GM19351 (cell line): ENCODE results near the gene FHIT.

Experiments
- ATAC-seq: cut with Tn5 transposase; IDR thresholded peaks from one replicate; pipeline ENCODE4 v1.9.1; 2021; ENCODE audit warnings: mild to moderate bottlenecking, moderate library complexity; ENCODE audit not compliant: unreplicated experiment

Gene FHIT

GRCh38 chr3:60528651-60529050 is 722.6 kb downstream of the FHIT start:
- no peak for ATAC-seq

- no peak for ATAC-seq
These were observed 727.7 kb downstream of the FHIT start for GRCh38 chr3:60523536-60523935.

- no peak for ATAC-seq
These were observed 734.1 kb downstream of the FHIT start for GRCh38 chr3:60517134-60517533.

- no peak for ATAC-seq
These were observed 736.4 kb downstream of the FHIT start for GRCh38 chr3:60514866-60515265.

DNA sequence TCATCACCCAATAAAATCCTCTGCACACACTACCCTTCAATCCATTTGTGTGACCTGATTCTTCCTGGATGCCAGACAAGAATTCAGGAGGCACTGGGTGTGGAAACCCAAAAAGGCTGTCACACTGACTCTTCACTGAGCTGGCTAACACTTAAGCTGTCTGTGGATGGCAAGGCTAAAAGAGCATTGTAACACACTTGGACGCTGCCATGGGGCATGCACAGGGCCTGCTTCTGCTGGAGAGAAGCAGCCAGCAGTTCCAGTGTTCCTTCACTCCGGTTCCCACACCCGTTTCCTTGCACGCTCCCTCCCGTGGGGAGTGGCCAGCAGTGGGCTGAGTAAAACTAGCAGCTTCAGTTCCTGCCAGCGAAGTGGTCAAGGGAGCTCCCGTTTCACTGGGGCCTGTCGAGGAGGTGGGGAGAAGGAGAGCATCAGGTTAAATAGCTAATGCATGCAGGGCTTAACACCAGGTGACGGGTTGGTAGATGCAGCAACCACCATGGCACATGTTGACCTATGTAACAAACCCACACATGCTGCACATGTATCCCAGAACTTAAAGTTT is 737.1 kb downstream of the FHIT start:
- ATAC-seq = no peak

GRCh38 chr3:60513241-60513640 is 738.0 kb downstream of the FHIT start:
- ATAC-seq = no peak

DNA sequence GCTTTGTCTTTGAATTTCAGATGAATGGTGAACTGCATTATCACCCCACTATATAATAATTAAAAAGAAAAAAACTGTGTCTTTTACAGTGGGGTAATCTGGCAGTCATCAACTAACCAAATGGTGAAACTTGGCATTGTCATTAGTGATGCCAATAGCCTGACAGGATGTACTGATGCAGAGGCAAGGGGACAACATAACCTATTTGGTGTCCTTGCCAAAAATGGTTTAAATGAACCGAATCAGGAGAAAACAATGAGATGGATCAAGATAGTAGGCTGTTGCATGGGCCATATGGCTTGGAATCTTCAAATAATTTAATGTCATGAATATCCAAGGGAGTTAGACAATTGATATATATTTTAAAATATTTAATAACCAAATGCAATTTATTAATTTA is 738.7 kb downstream of the FHIT start:
- ATAC-seq = no peak

- ATAC-seq = no peak
These were observed 741.8 kb downstream of the FHIT start for GRCh38 chr3:60509471-60509870.

DNA sequence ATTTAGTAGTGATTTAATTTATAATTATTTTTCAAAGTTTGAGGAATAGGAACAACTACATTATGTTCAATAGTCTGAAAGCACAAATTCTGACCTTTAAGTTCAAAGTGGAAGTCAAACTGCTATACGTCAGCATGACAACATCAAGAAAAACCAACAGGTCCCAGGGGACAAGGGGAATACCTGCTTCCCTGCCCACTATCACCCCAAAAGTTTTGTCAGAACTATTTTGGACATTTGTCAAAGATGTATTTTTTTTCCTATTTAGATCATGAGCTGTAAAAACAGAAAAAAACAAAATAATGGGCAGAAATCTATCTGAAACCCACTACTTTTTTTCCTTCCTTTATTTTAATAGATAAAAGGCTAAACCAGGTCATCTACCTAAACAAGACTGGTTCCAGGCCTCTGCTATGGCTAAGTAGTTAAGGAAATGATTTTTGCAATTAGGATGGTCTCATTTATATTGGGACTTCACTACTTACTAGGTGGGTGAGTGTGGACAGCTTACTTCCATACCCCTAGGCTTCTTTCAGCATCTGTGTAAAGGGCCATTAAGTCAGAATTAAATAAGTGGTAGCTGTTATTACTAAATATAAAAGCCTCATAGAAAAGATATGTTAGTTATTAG is 746.3 kb downstream of the FHIT start:
- no peak for ATAC-seq

DNA sequence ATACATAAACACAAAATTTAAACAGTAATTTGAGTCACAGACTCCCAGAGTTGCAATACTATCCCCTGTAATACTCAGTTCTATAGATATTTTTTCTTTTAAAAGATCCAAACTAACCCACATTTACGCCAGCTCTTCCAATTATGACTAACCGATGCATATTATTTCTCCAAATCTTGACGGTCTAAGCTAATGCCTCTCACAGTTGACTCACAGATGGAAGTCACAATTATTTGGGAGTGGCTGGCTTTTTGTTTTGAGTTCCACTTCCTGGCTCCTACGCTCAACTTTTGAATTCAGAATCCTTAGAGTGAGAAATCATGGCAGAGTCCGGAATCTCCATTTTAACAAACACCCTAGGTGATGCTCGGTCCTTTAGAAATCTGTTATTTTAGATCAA is 749.9 kb downstream of the FHIT start:
- ATAC-seq = no peak

GRCh38 chr3:60497902-60498301 is 753.4 kb downstream of the FHIT start:
- ATAC-seq = no peak

DNA sequence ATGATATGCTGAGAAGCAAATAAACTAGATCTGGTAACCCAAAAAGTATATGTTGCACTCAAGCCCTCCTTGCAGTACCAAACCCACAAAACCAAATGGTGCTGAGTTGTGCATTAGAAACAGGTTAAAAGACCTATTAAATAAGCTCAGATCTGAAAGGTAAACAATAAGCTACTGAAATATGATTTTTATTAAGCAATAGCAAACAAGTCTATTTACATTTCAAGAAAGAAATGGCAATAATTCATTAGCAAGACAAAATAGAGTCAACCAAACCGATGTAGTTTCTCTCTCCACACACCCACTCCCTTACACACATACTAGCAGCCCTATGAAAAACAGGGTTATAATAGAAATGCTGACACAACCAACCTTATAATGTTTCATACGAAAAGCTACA is 760.3 kb downstream of the FHIT start:
- no peak for ATAC-seq

DNA sequence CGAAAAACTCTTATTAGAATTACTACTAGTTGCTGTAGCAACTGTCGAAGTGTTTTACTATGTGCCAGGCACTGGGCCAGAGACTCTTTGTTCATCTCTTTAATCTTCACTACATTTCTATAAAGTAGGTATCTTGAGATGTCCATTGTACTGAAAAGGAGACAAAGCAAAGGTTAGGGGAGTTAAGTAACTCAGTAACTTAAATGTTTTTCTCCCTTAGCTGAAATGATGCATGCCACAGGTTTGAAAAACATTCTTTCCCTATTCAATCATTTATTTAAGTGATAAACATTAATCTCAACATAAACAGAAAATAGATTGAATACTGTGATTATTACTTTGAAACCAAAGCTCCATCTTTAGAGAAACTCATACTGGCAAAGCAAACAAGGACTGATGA is 776.2 kb downstream of the FHIT start:
- ATAC-seq = no peak

- ATAC-seq = no peak
These were observed 781.8 kb downstream of the FHIT start for GRCh38 chr3:60469481-60469880.

GRCh38 chr3:60463685-60464084 is 787.6 kb downstream of the FHIT start:
- ATAC-seq = no peak

DNA sequence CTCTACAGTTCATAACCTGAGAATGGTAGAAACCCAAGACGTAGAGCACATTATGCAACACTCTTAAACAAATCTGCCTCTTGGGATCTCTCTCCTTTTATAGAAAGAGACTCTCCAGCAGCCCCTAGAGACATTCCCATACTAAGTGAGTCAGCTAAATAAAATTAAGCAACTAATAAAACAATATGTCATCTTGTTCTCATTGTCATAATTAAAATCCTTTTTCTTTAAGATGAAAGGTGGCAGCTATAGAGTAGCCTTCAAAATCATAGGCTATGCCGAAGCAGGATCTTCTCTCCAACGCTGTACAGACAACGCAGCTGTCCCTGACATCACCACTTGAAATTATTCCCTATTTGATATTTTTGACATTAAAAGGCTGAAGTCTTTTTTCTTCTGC is 790.0 kb downstream of the FHIT start:
- no peak for ATAC-seq

DNA sequence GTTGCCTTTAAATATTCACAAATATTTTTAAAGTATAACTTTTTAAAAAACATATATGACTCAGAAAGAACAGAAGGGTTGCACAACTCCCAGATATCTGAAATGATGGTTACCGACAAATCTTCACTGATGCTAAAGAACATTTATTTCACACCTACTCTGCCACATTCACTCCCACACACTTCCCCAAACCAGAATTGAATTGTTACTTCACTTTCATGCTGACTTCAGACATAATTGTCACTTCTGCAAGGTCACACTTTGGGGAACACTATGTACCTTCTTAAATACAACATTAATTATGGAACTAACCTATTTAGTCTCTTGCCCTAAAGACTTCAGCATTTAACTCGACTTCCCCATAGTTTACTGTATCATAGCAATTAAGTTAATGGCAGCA is 795.1 kb downstream of the FHIT start:
- ATAC-seq = no peak

DNA sequence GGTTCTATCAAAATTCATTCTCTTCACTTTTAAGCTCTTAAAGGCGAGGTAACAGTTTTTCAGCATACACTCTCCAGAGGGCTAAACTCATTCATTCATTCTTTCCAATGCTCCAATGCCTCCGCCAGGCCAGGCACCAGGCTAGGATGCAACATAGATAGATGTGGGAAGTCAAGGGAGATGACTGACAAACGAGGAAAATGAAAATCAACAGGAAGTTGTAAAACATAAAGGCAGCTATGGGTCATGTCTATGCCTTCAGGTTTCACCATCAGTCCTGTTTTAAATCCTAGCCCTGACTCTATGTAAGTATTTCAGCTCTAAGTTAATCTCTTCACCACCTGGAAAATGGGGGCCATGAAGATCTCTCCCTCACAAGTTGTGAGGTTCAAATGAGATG is 797.9 kb downstream of the FHIT start:
- ATAC-seq = no peak

DNA sequence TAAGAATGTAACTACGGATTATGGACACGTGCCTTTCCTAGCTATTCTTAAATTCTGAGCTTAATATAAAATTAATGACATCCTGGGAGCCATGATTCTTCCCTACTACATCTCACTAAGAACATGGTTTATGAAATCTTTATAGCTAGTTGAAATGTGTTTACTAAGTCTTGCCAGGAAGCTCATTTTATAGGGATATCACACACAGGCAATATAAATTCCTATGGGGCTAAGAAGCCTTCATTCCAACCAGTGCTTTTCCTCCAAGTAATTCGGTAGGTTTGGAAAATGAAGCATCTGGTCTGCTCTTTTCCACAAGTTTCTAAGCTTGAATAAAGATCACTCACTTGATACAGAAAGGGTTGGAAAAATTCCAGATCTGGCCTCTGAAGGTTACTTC is 802.6 kb downstream of the FHIT start:
- no peak for ATAC-seq

DNA sequence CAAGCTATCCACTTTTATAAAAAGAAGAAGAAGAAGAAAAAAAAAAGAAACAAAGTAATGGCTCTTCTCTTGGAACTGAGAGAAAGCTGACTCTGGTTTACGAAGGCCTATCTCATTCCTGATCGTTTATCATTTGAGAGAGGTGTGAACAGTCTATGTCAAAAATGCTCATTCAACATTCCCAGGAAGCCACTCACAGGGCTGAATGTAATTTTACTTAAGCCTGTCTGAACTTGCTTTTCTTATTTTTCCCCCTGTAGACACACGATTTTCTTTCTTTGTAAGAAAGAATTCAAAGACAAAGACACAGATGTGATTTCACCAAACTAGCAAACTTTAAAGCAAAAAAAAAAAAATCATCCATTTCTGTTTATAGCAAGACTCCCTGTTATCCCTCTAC is 805.8 kb downstream of the FHIT start:
- no peak for ATAC-seq

DNA sequence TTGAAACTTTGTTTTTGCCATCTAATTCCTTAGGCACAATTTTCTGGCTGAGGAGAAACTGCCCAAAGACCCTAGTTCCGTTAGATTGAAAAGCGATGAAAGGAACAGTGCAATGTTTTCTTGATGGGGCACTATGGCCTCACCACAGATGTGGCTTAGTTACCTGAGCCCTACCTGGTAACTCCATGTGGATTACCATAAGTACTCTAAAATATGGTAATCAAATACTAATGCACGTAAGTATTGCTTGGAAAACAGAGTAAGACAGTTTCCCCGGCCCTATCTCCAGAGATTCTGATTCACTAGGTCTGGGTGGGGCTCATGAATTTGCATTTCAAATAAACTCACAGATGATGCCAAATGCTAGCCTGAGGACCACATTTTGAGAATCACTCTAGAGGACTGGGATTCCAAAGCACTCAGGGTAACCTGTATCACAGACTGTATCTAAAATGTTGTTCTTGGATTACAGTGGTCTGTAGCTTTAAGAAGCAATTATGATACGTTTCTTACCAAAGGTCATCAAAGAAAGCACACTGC is 806.3 kb downstream of the FHIT start:
- no peak for ATAC-seq

DNA sequence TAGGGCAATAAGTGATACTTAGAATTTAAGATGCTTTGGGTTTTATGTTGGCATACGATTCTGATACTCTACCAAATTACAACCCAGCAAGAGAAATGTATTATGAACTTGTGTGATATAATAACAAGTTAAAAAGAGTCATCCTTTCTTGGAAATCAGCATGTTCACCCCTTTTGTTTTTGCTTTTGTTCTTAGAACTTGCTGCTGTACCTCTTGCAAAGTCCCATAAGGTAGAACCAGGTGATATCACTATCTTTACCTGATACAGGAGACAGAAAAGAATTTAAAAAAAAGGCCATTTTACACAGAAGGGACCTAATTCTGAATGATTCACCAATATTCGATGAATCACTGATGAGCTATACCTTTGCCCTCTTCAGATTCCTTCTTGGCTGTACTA is 810.4 kb downstream of the FHIT start:
- ATAC-seq = no peak
